CD14-positive monocyte (primary cell): ENCODE data around the gene IL1RAPL1. TPM values are rescaled to one million over a fixed set of nuclear protein-coding genes. Genes with fewer than 3 reads are reported as not detected.
"Not testable (repeated sequence)": the region's sequence is repeated elsewhere in the genome, so short reads cannot be mapped to it uniquely, and the experiment has no call there.

ENCODE experiments used
- DNase-seq, 3 donors: peaks; one replicate each; pipeline ENCODE4 v3.0.0-alpha.2; 2011 to 2022
- H2AFZ ChIP-seq: 2 replicates; pipeline ENCODE4 v1.6.0; 2012; ENCODE audit warnings: mild to moderate bottlenecking, low read depth, low read length, inconsistent platforms; ENCODE audit not compliant: insufficient read depth, poor library complexity, severe bottlenecking
- H3K27ac ChIP-seq, 2 donors: 1 replicate in 1 of 2; 2 replicates in 1 of 2; pipeline ENCODE4 v1.5.1; 2012 to 2013; ENCODE audit warnings: low read length in 2 of 2, control low read depth in 1 of 2, inconsistent platforms in 1 of 2, low read depth in 1 of 2, mild to moderate bottlenecking in 1 of 2
- H3K27me3 ChIP-seq, 2 donors: one replicate each; pipeline versions ENCODE4 v1.6.0 to v1.6.1; 2011 to 2013; ENCODE audit warnings: low read length in 2 of 2; ENCODE audit not compliant: control insufficient read depth in 2 of 2, insufficient read depth in 2 of 2
- H3K36me3 ChIP-seq, 2 donors: replicated peaks in 1 of 2; 1 replicate in 1 of 2; 2 replicates in 1 of 2; pipeline versions ENCODE4 v1.5.1 to v1.6.1; 2012 to 2013; ENCODE audit warnings: low read length in 2 of 2, control low read depth in 1 of 2, inconsistent platforms in 1 of 2, mild to moderate bottlenecking in 1 of 2; ENCODE audit not compliant: insufficient read depth in 2 of 2, control insufficient read depth in 1 of 2
- H3K4me1 ChIP-seq, 2 donors: 1 replicate in 1 of 2; 2 replicates in 1 of 2; pipeline versions ENCODE4 v1.5.1 to v1.6.1; 2012 to 2013; ENCODE audit warnings: low read length in 2 of 2, control low read depth in 1 of 2, inconsistent platforms in 1 of 2, mild to moderate bottlenecking in 1 of 2, moderate library complexity in 1 of 2; ENCODE audit not compliant: insufficient read depth in 2 of 2, control insufficient read depth in 1 of 2
- H3K4me2 ChIP-seq: replicated peaks from 2 replicates; pipeline ENCODE3; 2012; ENCODE audit warnings: low read length, moderate library complexity, mild to moderate bottlenecking; ENCODE audit not compliant: poor library complexity, severe bottlenecking; ENCODE audit errors: extremely low read depth
- H3K4me3 ChIP-seq, 3 experiments: fragments of 200-600 bp in 1 of 3; sonication (generic) in 1 of 3; replicated peaks in 1 of 3; 1 replicate in 2 of 3; 2 replicates in 1 of 3; pipeline ENCODE4 v1.5.1; 2011 to 2013; ENCODE audit warnings: low read length in 3 of 3, mild to moderate bottlenecking in 3 of 3, control low read depth in 2 of 3, low read depth in 2 of 3, inconsistent platforms in 1 of 3, moderate library complexity in 1 of 3
- H3K79me2 ChIP-seq: 2 replicates; pipeline ENCODE4 v1.6.0; 2012; ENCODE audit warnings: mild to moderate bottlenecking, control low read depth, inconsistent platforms, low read length, moderate library complexity; ENCODE audit not compliant: insufficient read depth
- H3K9ac ChIP-seq: 2 replicates; pipeline ENCODE4 v1.6.0; 2017; ENCODE audit warnings: low read length, mild to moderate bottlenecking; ENCODE audit not compliant: insufficient read depth, poor library complexity, severe bottlenecking
- H3K9me3 ChIP-seq, 2 donors: replicated peaks in 1 of 2; 1 replicate in 1 of 2; 2 replicates in 1 of 2; pipeline versions ENCODE4 v1.5.1 to v1.6.1; 2012 to 2013; ENCODE audit warnings: low read length in 2 of 2, control low read depth in 1 of 2; ENCODE audit not compliant: control insufficient read depth in 1 of 2, insufficient read depth in 1 of 2
- H4K20me1 ChIP-seq: 2 replicates; pipeline ENCODE4 v1.6.0; 2012; ENCODE audit warnings: mild to moderate bottlenecking, low read length, control low read depth, moderate library complexity; ENCODE audit not compliant: insufficient read depth
- H3K27ac Mint-ChIP-seq, 7 donors: one replicate each; pipeline ENCODE4 v1.8.0; 2020; ENCODE audit warnings: mild to moderate bottlenecking in 7 of 7, mixed read lengths in 7 of 7, moderate library complexity in 6 of 7, inconsistent platforms in 2 of 7
- H3K27me3 Mint-ChIP-seq, 3 donors: one replicate each; pipeline ENCODE4 v1.8.0; 2021 to 2022; ENCODE audit warnings: low read depth in 3 of 3, mild to moderate bottlenecking in 3 of 3, mixed read lengths in 3 of 3, moderate library complexity in 3 of 3, inconsistent platforms in 1 of 3
- H3K36me3 Mint-ChIP-seq, 2 donors: one replicate each; pipeline ENCODE4 v1.8.0; 2020; ENCODE audit warnings: mixed read lengths in 2 of 2, inconsistent platforms in 1 of 2, mild to moderate bottlenecking in 1 of 2
- H3K4me1 Mint-ChIP-seq: one replicate; pipeline ENCODE4 v1.8.0; 2020; ENCODE audit warnings: mild to moderate bottlenecking, mixed read lengths
- H3K4me3 Mint-ChIP-seq, 2 donors: one replicate each; pipeline ENCODE4 v1.8.0; 2020; ENCODE audit warnings: mild to moderate bottlenecking in 2 of 2, mixed read lengths in 2 of 2, moderate library complexity in 1 of 2
- H3K9me3 Mint-ChIP-seq, 7 donors: one replicate each; pipeline ENCODE4 v1.8.0; 2020 to 2022; ENCODE audit warnings: mixed read lengths in 7 of 7, mild to moderate bottlenecking in 6 of 7, moderate library complexity in 6 of 7, inconsistent platforms in 2 of 7
- CTCF ChIP-seq: fragments of 200-600 bp; IDR thresholded peaks from one replicate; pipeline ENCODE4 v1.8.0; 2022; ENCODE audit warnings: antibody characterized with exemption, mild to moderate bottlenecking
- WGBS: methylation state at CpG from one replicate; pipeline ENCODE4 v1.1.5; 2013; ENCODE audit warnings: missing lambda C conversion rate; ENCODE audit not compliant: insufficient coverage; 5-methylcytosine and 5-hydroxymethylcytosine counted together
- intact Hi-C, 2 donors: fragments of 100-400 bp; cut with micrococcal nuclease; formaldehyde crosslinking; loops; one replicate each; pipeline versions ENCODE4 v1.15.0 to v1.15.1; 2023
- polyA plus RNA-seq, 3 donors: library from polyadenylated mRNA; depleted of rRNA in 1 of 3; unstranded in 2 of 3; stranded (reverse) in 1 of 3; fragments of 300-500 nt in 2 of 3; fragments of >200 nt in 1 of 3; fragmentation: Illumina TruSeq in 2 of 3; gene quantifications; 1 replicate in 2 of 3; 2 replicates in 1 of 3; pipeline ENCODE4 v1.2.3, GENCODE V29; 2012 to 2021

The IL1RAPL1 gene
- polyA plus RNA-seq, 3 donors = not detected

GRCh38 chrX:29318012-29318411 is 730.8 kb downstream of the IL1RAPL1 start:
- H3K27me3 ChIP-seq = no peaks in the 10 kb centered on the region
- no peak overlapping the region for H3K9ac ChIP-seq
- Mint-ChIP-seq H3K4me3 (no peak overlapping the region), H3K4me1 (no peaks in the 10 kb centered on the region), H3K27me3 (peaks cover 0 to 1% (median 0%) of the 10 kb centered on the region in 3 donors), H3K36me3 (no peaks in the 10 kb centered on the region), H3K9me3 (peaks cover 0 to 3% (median 0%) of the 10 kb centered on the region in 7 donors), H3K27ac (no peak overlapping the region)
- H3K4me3 ChIP-seq = no peak overlapping the region
- no peak for DNase-seq
- no peaks in the 10 kb centered on the region for H3K4me1 ChIP-seq
- no peaks in the 10 kb centered on the region for H3K9me3 ChIP-seq
- H3K27ac ChIP-seq = no peak overlapping the region
- TF ChIP-seq CTCF = no peak
- no peaks in the 10 kb centered on the region for H3K36me3 ChIP-seq
- no peak overlapping the region for H3K4me2 ChIP-seq
- no peak overlapping the region for H2AFZ ChIP-seq
- intact Hi-C loops = no loop called here
- no CpG with 5 or more reads among the region's 1 CpG for WGBS
- no peaks in the 10 kb centered on the region for H4K20me1 ChIP-seq
- H3K79me2 ChIP-seq = no peaks in the 10 kb centered on the region

GRCh38 chrX:29332429-29332828 is 745.2 kb downstream of the IL1RAPL1 start:
- H3K36me3 Mint-ChIP-seq, H3K4me2 ChIP-seq, H3K4me1 ChIP-seq, H3K4me1 Mint-ChIP-seq, H3K27me3 Mint-ChIP-seq, H3K36me3 ChIP-seq, H3K4me3 Mint-ChIP-seq, H3K4me3 ChIP-seq, H3K79me2 ChIP-seq, H3K27ac ChIP-seq, DNase-seq, intact Hi-C loops, H3K9me3 Mint-ChIP-seq, H3K27me3 ChIP-seq, H3K9ac ChIP-seq, H2AFZ ChIP-seq, H3K9me3 ChIP-seq, H4K20me1 ChIP-seq, H3K27ac Mint-ChIP-seq: not testable (repeated sequence)
- WGBS = no CpG with 5 or more reads among the region's 3 CpGs

- H2AFZ ChIP-seq, H3K36me3 ChIP-seq, H3K4me3 ChIP-seq, H3K27ac Mint-ChIP-seq, H3K9me3 ChIP-seq, H3K4me1 Mint-ChIP-seq, H3K36me3 Mint-ChIP-seq, H3K4me3 Mint-ChIP-seq, H3K27ac ChIP-seq, H3K4me2 ChIP-seq, intact Hi-C loops, H3K27me3 Mint-ChIP-seq, DNase-seq, H3K9me3 Mint-ChIP-seq, H3K79me2 ChIP-seq, H3K4me1 ChIP-seq, H4K20me1 ChIP-seq, H3K27me3 ChIP-seq, H3K9ac ChIP-seq: not testable (repeated sequence)
- WGBS = no CpG with 5 or more reads among the region's 27 CpGs
These were observed 745.8 kb downstream of the IL1RAPL1 start for GRCh38 chrX:29333091-29333490.
